ENCODE results near the gene KCNC4.

Gene KCNC4

DNA sequence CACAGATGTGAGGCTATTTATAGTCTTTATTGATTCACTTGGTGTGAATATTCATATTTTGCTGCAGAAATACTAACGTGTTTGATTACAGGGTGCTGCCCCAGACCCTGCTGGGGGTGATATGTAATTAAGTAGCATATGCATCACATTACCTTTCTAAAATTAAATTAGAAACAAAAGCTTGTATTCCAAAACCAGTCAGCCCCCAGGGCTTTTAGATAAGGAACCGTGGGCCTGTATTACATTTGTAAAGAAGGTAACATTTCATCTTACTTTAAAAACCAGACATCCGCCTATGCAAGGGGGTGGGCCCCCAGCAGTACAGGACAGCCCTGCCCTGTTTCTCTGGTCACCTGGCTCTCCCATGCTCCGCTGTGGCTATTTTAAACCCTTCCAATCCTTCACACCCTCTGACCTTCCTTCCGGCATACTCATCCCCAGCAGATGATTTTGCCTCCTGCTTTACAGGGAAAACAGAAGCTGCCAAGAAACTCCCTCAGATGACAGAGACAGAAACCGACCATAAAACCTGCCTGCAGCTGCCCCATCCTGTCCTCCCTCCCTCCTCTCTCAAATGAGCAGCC lies 22.0 kb upstream of the KCNC4 start:
- no peak for DNase-seq (ENCODE audit: low spot score)

DNA sequence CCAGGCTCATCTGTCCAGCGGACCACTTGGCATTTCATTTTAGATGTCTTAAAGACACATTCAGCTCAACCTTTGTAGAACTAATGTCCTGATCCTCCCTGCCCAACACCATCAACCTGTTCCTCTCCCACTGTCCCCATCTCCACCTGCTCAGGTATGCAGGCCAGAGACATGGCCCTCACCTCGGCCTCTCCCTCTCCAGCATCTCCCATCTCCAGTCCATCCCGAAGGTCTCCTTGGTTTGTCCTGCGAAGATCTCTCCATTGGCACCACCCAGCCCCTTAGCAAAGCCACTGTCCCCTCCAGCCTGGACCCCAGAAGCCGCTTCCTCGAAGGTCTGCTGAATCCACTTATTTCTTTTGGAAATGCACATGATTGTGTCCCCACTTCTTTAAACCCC lies 20.9 kb upstream of the KCNC4 start:
- no peak for DNase-seq (ENCODE audit: low spot score)

DNA sequence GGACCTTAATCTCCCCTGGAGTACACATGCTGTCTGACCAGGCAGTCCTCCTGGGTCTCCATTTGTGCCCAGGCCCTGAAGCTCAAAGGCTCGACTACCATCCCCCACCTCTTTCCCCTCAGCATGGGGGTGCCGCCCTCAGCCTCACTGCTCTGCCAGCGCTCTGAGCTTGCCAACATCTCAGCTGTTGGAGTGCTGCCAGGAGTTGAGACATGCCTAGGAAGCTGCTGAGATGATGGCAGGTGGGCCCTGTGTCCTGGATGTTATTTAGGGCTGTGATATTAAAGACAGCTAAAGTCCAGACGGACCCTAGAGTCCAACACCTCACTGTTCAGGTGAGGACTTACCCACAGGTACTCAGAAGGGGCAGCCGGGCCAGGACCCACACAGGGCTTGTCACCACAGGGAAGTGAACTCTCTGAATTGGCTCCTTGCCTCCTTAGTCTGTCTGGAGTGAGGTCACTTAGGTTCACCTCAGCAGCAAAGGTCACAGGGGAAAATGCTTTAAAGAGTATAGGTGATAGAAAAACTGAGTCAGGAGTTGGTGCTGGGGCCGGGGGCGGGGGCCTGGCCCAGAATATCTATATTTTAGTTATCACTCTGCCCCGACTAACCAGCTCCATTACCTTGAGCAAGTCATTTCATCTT lies 19.7 kb upstream of the KCNC4 start:
- no peak for DNase-seq (ENCODE audit: low spot score)

DNA sequence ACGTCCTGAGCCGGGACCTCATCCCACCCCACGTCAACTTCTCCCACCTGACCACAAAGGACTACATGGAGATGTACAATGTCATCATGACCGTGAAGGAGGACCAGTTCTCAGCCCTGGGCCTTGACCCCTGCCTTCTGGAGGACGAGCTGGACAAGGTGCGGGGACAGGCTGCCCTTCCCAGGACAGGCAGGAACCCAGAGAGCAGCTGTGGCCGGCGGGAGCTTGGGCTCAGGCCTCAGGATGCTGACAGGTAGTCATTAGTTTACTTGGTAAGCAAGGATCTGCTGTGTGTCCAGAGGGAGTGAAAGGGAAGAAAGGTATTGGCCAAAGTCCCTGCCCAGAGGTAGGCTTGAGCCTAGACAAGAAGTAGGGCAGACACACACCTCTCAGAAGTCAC lies 17.6 kb upstream of the KCNC4 start:
- DNase-seq (ENCODE audit: low spot score), result no peak

DNA sequence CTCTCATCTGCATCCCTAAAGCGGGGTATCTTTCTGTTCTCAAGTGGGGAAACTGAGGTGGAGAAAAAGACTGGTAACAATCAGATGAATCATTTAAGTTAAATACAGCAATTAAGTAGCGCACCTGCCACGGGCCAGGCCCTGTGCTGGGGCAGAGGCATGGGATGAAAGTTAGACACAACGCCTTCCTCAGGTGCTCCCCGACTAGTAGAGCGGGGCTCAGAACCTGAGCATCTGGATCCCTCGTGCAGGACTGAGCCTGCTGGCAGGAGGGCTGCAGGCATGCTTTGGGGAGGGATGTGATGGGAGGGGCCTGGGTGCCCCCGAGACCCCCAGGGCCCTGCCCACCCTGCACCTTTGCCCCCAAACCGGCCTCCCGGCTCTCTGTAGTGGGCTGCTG lies 14.9 kb upstream of the KCNC4 start:
- DNase-seq (ENCODE audit: low spot score), result no peak

DNA sequence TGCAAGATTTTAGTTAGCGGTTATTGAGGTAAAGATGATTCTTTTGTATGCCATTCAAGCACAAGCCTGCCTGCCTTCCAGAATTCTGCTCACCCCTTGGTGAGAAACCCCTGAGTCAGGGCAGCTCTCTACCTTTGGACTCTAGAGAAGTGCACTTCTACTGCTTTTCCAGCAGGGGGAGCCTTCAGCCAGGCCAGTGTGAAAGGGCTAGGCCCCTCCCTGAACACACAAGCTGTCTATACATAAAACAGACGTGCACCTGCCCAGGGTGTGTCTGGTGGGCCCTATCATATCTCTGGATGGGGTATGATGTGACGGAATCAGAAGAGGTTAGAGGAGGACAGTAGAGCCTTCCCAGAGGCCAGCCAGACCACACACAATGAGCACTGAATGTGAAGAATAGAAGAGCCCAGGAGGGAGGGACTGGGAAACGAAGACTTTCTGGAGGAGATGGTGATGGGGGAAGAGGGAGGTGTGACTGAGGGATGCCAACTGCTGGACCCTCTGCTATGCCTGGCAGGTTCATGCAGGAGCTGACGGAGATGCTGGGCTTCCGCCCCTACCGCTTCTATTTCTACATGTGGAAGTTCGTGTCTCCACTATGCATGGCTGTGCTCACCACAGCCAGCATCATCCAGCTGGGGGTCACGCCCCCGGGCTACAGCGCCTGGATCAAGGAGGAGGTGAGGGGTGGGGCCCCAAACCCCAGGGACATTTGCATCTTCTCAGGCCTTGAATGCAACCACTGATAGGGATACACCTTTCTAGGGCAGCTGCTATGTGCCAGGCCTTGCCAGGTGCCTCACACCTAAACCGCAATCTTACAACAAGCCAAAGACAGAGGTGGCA lies 13.0 kb upstream of the KCNC4 start:
- DNase-seq (ENCODE audit: low spot score), result peak; percentile 61

DNA sequence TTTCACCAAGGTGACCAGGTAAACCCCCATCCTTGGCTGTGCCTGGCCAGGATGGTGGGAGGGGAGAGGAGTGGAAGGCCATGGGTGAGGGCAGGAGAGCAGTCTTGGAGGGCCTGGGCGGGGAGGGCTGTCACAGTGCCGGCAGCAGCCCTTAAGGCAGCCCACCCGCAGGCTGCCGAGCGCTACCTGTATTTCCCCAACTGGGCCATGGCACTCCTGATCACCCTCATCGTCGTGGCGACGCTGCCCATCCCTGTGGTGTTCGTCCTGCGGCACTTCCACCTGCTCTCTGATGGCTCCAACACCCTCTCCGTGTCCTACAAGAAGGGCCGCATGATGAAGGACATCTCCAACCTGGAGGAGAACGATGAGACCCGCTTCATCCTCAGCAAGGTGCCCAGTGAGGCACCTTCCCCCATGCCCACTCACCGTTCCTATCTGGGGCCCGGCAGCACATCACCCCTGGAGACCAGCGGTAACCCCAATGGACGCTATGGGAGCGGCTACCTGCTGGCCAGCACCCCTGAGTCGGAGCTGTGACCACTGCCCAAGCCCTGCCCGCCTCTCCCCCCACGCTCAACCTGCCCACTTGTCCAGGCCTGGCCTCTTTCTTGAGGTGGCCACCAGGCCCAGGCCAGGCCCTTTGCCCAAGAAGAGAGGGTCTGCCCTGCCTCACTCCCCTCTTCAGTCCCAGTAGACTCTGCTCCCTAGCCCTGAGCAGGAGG lies 12.0 kb upstream of the KCNC4 start:
- DNase-seq (ENCODE audit: low spot score), result no peak

DNA sequence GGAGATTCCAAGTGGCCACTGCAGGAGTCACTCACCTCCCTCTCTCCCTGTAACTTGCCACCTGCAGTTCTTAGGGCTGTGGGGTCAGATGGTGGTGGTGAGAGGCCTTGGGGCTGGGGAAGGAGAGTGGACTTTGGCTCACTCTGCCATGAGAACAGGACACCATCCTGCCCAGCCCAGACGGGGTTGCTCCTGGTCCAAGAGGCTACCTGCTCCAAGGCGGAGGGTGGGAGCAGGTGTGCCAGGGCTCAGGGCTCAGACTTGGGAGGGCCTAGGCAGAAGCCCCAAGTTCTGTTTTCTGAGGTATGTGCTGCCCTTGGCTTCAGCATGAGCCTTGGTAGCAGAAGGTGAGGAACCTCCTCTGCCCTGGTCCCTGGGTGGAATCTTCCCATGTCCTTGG lies 11.4 kb upstream of the KCNC4 start:
- DNase-seq (ENCODE audit: low spot score), result no peak

DNA sequence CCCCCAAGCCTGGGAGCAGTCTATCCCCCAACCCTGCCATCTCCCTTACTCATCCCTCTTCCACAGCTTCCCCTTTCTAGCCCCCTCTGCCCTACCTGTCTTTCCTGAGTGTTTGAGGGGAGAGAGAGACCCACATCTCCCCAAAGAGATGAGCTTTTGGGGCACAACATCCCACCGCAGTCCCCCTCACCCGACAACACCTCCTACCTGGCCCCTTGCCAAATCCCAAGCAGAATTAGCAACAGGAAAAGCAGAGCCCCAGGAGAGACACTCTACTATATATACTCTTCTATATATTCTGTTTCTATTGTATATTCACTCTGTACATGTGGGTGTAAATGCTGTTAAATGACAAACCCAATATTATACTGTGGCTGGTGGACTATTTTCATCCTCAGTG lies 9.9 kb upstream of the KCNC4 start:
- no peak for DNase-seq (ENCODE audit: low spot score)

DNA sequence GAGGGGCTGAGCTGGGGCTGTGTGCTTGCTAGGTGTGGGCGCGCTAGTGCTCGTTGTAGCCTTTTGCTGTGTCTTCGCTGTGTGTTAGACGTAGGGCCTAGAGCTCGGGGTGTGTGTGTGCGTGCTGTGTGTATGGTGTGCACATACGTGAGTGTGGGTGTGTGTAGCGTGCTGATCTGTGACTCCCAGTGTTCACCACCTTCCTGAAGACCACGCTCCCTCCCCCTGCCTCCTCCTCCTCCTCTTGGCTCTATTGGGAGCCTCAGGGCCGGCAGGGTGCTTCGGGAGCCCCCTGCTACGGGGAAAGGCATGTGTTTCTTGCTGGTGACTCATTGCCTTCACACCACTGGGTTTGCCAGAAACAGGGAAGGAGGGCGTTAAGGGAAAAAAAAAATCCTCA lies 9.4 kb upstream of the KCNC4 start:
- no peak for DNase-seq (ENCODE audit: low spot score)

DNA sequence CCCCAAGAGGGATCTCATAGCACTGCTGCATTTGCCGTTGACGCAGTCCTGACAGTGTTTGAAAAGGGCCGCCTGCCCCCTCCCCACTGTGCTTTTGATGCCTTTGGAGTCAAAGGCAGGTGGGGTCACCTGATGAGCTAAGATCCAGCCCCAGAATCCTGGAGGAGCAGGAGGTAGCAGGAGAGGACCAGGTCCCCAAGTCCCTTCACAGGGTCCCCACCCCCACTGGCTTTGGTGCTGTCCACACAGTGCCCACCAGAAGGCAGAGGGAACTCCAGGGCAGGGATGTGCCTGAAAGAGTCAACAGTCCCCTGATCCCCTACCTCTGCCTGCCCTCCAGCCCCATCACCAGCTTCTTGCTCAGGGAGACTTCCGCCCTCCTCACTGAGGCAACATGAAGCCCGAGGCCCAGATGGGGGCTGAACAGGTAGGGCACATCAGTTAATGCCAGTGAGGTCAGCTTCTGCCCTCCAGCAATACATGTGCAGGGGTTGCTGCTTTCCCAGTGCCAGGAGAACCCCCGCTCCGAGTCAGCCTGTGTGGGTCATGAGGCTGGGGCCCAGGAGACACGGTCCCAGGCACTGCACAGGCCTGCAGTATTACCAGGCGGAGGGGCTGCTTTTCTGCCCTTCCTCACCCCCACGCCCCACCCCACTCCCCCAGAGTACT lies 8.8 kb upstream of the KCNC4 start:
- no peak for DNase-seq (ENCODE audit: low spot score)

DNA sequence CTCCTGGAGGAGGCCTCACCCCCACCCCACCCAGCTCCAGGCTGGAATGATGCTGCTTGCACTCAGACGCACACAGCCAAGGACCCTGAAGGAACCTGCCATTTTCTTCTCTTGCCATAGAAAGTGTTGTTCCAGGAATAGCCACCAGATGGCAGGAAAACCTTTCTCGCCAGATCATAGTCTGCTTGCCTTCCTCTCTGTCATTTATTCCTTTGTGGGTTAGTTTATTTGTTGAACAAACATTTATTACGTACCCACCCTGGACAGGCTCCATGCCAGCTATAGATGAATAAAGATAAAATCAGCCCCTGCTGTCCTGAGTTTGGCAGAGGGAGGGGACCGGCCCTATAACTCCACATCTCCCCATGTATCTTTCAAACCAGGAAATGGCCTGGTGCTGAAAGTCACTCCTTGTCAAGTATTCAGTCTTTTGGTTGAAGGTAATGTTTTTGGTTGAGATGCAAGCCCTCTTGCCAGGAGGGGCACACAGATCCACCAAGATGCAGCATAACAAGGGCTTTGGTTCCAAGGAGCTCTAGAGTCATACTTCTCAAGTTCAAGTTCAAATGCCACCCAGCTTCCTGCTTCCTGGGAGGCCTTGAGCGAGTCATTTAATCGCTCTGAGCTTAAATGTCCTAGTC lies 7.0 kb upstream of the KCNC4 start:
- DNase-seq (ENCODE audit: low spot score), result peak; percentile 74

DNA sequence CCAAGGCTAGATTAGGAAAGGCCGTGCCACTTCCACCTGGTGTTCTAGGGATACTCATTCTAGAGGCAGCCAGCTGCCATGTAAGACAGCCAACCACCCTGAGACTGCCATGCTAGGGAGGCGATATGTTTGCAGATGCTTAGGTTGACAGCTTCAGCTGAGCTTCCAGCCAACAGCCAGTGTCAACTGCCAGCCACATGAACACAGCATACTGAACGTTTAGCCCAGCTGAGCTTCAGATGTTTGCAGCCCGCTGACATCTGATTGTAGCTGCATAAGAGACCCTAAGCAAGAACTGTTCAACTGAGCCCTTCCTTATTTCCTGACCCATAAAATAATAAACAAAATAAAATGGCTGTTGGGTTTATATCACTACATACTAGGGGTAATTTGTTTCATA lies 5.0 kb upstream of the KCNC4 start:
- DNase-seq (ENCODE audit: low spot score), result no peak

DNA sequence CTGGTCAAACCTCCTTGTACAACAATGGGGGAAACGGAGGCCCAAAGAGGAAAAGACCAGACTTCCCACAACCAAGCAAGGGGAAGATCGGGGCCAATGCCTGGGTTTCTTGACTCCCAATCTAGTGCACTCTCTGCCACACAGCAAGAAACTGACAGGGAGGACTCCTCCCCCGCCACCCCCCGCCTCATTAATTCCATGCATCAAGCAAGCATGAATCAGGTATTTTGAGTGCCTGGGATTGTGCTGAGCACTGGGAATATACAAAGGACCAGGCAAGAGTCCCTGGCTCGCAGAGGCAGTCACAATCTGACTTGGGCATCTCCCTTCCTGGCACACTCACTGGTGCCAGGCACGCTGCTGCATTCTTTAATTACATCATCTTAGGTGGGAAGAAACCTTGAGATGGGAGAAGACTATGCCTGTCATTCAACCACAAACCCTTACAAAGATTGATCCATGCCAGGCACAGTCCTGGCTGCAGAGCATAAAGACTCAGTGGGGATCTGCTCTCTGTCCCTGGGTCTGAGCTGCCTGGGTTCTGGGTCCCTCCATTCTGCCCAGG lies 4.4 kb upstream of the KCNC4 start:
- no peak for DNase-seq (ENCODE audit: low spot score)

DNA sequence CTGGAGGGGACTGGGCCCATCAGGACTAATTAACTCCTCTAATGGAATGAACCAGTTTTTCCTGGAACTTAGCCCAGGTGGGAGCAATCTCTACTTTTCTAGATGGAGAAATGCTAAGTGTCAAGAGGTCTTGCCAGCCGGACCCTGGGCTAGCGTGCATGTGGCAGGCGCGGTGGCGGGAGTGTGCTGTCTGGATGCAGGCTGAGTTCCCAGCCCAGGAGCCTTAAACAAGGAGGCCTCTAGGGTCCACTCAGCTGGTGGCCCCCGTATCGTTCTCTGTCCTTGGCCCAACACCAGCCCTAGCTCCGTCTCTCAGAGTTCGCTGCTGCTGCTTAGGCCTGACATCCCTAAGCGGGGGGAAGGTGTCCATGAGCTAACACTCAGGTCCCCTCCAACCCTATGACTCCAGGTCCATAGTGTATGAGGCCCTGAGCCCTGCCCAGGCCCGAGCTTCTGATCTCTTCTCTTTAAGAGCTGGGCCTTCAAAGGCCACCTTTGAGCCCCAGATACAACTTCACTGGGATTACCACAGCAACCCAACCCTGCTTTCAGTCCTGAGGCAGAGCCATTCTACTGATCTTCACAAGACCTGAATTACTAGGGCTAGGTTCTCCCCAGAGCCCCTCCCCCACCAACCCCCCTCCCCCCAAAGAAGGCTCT lies 3.7 kb upstream of the KCNC4 start:
- DNase-seq (ENCODE audit: low spot score), result no peak

DNA sequence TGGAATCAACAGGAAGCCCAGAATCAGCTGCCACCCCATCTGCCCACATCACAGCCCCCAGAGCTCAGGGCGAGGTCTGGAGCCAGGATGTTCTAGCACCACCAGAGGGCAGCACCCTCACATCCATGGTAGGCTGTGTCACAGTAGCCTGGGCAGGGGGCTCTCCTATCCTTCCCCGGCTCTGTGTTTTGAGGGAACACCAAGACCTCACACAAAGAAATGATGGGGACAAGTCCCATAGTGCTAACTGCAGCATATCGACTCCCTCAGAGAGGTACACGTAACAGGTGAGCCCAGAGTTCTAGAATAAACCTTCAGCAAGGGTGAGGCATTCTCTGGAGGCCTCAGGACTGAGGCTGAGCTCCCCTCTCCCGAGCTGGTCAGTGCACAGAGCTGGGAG lies 2.3 kb upstream of the KCNC4 start:
- peak; percentile 80 for DNase-seq (ENCODE audit: low spot score)

DNA sequence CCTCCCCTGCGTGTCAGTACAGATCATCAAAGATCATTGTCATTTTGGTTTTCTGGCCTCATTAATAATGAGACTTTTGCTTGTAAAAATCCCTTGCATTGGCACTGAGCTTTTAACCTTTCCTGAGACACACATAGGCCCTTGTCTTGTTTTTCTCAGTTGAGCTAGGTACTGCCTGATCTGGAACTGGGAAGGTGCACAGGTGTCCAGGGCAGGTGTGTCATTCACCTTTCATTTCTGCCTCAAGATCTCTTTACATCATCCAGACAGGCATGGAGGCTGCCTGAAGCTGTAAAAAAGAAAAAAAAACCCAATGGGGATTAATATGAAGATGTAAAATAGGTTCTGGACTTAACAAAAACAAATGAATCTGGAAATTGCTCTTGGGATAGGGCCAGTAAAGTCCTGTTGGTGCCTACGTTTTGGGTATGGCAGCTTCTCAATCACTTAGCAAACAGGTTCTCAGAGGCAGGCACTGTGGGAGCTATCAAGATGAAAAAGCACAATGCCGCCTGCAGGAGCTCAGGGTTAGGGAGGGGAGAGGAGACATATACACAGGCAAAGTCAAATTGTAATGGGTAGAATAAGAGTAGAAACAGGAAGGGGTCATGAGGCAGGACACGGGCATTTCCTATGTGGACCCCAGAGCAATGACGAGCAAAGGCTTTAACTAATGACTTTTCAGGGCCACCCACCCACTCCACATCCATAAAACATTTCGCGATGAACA lies 1.0 kb upstream of the KCNC4 start:
- no peak for DNase-seq (ENCODE audit: low spot score)

DNA sequence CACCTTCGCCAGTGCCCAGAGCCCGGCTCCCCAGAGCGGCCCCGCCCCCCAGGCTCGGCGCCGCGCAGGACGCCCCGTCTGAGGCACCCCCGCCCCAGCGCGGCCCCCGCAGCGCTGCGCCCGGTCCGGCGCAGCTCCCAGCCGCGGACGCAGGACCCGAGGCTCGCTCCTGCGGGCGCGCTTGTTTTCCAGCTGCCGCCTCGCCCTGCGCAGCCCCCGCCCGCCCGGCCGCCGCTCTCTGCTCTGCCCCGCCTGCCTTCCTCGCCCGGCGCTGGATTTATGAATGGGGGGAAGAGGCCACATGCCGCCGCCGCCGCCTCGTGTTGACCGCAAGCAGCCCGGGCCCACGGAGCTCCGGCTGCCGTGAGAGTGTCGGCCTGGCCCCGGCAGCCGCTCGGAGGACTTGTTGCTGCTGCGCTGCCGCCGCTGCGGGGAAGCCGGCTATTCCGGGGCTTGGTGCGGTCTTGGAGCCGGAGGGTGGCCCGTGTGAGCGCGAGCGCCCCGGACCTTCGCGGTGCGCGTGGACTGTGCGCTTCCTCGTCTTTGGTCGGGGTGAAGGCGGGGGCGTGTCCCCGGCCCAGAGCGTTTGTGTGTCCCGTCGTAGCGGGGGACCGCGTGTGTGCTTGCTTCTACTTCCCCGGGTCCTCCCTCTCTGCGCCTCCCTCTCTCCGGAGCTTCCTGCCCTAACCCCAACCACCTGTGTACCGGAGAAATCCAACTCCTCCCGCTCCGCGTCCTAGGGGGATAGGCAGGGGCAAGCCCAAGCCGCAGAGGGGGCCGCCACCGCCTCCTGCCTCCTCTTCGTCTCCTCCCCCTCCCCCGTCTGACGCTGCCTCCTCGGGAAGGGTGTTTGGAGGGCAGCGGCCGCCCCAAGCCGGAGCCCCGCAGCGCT lies 736 bp downstream of the KCNC4 start:
- DNase-seq (ENCODE audit: low spot score), result peak; percentile 52

Measured in CD4-positive, alpha-beta T cell treated with Interleukin-6 at 100 ng/mL for 8 hours (primary cell).